SKM-1 (cell line): ENCODE results near the gene C13orf46.

ENCODE experiments used
- DNase-seq: peaks from one replicate; lab custom pipeline; 2025; ENCODE audit not compliant: unreplicated experiment; lab: John Stamatoyannopoulos, UW

C13orf46 gene

DNA sequence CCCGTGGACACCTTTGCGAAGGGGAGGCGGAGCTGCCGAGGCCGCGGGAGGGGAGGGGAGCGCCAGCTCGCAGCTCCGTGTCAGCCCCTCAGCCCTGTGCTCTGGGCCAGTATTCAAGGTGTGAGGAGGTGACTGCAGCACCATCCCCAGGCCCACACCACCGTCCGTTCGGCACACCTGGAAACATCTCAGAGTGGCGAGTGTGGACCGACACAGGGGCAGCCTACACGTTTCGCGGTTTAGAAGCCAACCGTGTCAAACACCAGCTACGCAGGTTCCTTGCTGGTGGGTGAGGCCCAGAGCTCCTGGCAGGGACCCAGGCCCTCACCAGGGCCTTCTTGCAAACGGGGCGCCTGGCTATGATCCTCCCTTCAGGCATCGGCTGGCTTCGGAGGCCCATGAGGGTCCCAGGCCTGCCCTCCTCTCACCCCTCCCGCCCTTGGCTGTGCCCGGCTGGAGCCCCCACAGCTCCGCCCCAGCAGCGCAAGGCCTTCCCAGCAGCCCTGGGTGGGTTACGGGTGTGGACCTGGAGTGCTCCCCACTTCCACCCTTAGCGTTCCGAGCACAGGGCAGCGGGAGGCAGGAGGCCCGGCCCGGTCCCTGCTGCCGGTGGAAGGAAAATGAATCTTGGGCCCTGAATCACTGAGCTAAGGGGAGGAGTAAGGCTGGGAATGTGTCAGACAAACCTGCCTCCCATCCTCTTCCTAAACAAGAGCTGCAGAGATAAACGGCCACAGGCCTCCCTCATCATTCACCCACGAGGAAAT lies 1.2 kb downstream of the C13orf46 start:
- DNase-seq = no peak

GRCh38 chr13:113971471-113972231 lies 2.2 kb downstream of the C13orf46 start:
- DNase-seq = no peak

DNA sequence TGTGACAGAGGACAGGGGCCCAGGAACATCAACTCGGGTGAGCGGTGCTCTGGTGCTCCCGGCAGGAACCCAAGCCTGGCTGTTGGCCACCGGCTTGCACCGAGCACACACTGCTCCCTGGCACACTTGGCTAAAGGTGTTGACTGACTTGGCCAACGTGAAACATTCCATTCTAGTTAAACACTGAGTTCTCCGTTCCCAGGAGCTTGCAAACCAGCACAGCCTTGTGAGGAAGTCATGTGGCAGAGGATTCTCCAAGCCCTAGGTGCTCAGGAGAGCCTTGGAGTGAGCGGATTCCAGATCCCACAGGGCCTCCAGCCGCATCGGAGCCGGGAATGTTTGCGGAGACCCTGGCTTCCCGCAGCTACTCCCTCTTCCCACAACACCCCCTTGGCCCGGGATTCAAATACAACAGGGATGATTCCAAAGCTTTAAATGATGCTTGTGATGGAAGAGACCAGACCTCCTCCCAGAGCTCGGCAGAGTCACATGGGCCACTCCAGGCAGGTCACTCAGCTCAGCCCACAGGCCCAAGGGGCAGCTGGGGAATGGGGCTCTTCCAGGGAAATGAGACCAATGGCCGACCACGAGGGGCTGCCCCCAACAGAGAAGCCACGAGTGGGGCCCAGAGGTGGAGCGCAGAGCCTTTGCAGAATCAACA lies 2.9 kb downstream of the C13orf46 start:
- DNase-seq = no peak

GRCh38 chr13:113969973-113970611 lies 3.8 kb downstream of the C13orf46 start:
- no peak for DNase-seq

DNA sequence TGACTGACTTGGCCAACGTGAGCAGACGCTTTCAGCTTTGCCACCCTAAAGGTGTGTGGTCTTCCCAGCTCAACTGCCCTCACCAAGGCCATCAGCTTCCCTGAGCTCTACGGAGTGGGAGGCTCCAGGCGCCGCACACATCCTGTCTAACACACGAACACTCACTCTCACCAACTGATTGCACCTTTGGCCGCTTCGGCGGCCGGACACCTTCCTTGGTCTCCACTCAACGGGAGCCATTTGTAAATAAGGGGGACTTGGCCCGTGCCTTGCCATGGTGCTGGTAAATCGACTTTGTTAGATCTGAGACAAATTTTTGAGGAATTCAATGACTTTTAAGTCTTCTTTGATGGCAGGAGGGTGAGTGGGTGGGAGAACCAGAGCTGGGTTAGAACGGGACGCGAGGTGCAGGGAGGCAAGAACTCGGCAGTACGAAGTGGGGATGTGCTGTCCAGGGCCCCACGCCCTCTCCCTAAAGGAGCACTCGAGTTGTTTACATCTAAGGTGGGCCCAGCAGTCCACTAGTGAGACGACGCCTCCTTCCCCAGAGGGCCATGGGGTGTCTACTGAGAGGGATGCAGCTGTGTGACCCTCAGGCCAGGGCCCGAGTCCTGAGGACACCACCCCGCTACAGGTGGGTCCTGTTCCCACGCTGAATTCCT lies 4.4 kb downstream of the C13orf46 start:
- DNase-seq = no peak

DNA sequence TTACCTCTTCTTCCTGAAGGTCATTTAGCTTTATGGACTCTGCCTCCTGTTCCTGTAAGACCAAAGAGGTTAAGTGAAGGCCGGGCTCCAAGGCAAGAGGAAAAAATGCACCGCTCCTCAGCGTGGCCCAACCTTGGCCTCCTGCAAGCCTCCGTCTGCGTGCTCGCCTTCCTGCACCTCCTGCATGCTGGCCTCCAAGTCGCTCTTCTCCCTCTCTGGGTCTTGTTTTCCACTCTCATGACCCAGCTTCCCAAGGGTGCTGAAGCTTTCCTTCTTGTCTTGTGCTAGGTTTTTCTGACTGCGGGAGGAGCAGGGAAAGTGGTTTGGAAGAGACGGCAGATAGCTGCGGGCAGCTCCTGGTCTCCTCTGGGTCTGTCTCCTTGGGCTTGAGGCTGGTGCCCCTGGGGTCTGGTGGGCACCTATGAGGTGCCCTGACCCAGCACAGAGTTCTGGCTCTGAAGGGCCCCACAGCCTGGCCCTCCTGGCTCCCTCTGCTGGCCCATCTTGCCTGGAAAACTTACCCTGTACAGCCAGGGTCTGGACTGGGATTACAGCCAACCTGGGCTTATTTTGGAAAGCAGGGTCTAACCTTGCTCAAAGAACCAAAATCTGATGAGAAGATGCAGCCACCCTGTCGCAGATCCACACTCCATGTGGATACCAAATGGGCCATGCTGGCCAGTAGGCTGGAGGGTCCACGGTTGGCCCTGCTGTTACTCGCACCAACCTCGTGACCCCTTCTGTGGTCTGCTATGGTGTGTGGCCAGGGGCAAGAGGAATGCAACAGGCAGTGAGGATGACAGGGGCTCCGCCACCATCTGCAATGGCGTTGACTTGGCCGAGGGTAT lies 5.2 kb downstream of the C13orf46 start:
- DNase-seq = no peak

DNA sequence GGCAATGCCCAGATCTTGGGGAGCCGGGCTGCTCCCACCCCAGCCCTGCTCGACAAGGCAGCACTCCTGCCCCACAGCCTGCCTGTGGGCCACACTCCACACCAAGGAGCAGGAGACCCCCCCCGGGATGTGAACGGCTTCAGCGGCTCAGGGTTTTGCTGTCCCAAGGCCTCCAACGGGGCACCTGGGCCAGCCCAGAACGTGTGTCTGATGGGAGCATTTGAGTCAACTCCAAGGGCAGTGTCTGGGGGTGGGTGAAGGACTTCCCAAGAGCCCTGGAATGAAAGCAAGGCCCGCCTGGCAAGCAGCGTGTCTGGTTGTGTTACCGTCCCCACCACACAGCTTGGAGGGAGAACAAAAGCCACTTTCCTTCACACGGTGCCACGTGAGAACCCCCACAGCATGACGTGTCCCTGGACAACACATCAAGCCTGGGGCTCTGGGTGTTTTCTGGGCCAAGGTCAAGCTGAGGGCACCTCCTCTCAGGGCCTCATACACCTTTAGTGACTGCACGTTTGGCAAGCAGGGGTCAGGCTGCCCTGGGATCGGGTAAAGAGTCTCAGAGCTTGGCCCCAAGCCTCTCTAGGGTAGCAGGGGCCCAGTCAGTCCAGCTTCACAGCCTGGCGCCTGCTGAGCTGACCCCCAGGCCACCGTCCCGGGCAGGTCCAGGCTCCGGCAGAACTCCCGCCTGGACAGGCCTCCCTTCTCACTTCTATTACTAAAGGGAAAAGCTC lies 6.0 kb downstream of the C13orf46 start:
- DNase-seq = no peak

DNA sequence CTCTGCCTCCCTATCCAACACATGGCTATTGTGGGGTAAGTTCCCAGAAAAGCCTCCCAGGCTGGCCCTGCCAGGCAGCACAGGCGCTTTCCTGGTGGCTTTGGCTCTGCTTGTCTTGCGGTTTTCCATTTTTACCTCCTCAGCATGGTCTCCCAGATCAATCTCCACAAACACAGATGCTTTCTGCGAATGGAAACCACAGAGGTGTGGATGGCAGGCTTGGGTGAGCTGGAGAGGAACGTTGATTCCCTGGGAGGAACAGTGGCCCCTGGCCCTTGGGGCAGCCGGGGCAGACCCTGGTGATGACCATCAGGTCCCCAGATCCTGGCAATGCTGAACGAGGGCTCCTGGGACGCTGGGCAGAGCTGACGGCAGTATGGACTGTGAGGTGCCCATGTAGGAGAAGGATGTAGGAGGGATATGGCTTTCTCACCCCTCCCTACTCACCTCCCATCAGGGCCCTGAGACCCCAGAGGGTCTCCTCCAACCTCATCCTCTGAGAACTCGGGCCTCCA lies 6.6 kb downstream of the C13orf46 start:
- DNase-seq = no peak

GRCh38 chr13:113965968-113966884 lies 7.7 kb downstream of the C13orf46 start:
- DNase-seq = no peak

GRCh38 chr13:113965383-113965874 lies 8.4 kb downstream of the C13orf46 start:
- no peak for DNase-seq

DNA sequence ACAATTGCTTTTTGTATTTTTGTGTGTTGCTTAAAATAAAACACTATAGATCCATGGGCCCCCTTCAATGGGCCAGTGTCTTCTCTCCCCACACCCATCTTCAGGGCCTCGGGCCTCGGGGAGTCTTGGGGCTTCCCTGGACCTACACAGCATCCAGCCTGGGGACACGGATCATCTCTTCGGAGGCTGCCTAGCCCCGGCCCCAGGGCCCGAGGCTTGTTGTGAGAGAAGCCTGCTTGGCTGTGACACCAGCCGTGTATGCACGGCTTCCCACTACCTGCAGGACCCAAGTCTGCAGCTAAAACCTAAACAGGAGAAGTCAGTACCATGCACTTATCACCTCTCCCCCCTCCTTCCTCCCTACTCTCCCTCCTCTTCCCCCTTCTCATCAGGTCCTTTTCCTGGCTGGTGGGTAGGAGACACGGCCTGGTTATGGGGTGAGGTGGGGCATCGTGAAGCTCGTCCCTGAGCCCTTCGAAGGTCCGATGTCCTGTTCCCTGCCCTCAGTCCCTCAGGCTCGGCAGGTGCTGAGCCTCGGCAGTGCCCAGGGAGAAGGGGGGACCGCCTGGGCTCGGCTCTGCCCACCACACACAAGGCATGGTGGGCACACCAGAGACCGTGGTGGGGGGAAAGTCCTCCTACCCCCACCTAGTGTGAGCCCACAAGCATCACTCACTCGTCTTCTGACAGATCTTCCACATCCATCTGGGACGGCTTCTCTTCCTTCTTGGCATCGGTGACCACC lies 9.5 kb downstream of the C13orf46 start:
- DNase-seq = no peak

DNA sequence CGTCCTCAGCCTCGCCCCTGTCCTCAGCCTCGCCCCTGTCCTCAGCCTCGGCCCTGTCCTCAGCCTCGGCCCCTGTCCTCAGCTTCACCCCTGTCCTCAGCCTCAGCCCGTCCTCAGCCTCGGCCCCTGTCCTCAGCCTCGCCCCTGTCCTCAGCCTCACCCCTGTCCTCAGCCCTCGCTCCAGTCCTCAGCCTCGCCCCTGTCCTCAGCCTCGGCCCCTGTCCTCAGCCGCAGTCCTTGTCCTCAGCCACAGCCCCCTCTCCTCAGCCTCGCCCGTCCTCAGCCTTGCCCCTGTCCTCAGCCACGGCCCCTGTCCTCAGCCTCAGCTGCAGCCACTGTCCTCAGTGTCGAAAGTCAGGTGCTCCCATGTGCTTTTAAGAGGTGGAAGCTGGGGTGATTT lies 10.5 kb downstream of the C13orf46 start:
- DNase-seq = no peak

- no peak for DNase-seq
Measured at GRCh38 chr13:113962975-113963374, 10.9 kb downstream of the C13orf46 start.

GRCh38 chr13:113962386-113962785 lies 11.5 kb downstream of the C13orf46 start:
- no peak for DNase-seq

- no peak for DNase-seq
Measured at GRCh38 chr13:113960276-113960948, 13.5 kb downstream of the C13orf46 start.

GRCh38 chr13:113959198-113959597 lies 14.7 kb downstream of the C13orf46 start:
- DNase-seq = no peak

DNA sequence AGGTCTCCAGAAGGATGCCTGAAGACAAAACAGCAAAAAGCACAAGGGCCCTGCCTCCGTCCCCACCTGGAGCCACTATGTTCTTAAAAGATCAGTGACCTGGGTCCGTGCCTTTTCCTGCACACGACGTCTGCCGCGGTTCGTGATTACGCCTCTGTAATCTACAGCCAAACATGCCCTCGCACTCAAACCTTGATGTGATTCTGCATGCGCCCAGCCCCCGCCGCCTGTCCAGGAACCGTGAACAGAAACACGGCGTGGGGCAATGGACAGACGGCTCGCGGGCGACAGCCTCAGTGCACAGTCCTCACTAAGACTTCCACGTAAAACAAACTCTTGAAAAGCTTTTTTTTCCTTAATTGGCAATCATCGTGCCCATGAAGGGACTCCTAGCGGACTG lies 15.5 kb downstream of the C13orf46 start:
- DNase-seq = no peak
